SK-N-SH treated with all-trans-retinoic acid at 6 μM for 48 hours (cell line): ENCODE measurements around the gene GRIK3.

Source experiments
- ATAC-seq: fragments of 200-7000 bp; cut with Tn5 transposase; 3 replicates; pipeline ENCODE4 v1.9.1; 2020; ENCODE audit warnings: mild to moderate bottlenecking, moderate library complexity
- ARNTL ChIP-seq: fragments of 450-650 bp; formaldehyde crosslinking; IDR thresholded peaks from 2 replicates; pipeline ENCODE4 v1.5.0; 2020; ENCODE audit warnings: low read depth, mild to moderate bottlenecking, moderate library complexity, borderline replicate concordance
- BACH2 ChIP-seq: fragments of 250-450 bp; sonication (Bioruptor Pico); IDR thresholded peaks from 2 replicates; pipeline ENCODE4 v1.9.0; 2021; ENCODE audit warnings: mild to moderate bottlenecking, borderline replicate concordance
- CREB5 ChIP-seq: fragments of 250-450 bp; sonication (Bioruptor Pico); IDR thresholded peaks from 2 replicates; pipeline ENCODE4 v1.5.1; 2020; ENCODE audit warnings: low read depth, mild to moderate bottlenecking, moderate library complexity
- CSDC2 ChIP-seq: fragments of 250-450 bp; sonication (Bioruptor Pico); IDR thresholded peaks from 2 replicates; pipeline ENCODE4 v1.5.0; 2020; ENCODE audit warnings: mild to moderate bottlenecking, moderate library complexity
- ESRRG ChIP-seq: fragments of 250-450 bp; sonication (Bioruptor Pico); IDR thresholded peaks from 2 replicates; pipeline ENCODE4 v1.6.1; 2021; ENCODE audit warnings: mild to moderate bottlenecking
- GLIS3 ChIP-seq: fragments of 250-450 bp; sonication (Bioruptor Pico); IDR thresholded peaks from 2 replicates; pipeline ENCODE4 v1.5.0; 2020; ENCODE audit warnings: mild to moderate bottlenecking, moderate library complexity
- ISL1 ChIP-seq: fragments of 250-450 bp; sonication (Bioruptor Pico); IDR thresholded peaks from 2 replicates; pipeline ENCODE4 v2.1.2; 2022; ENCODE audit warnings: mild to moderate bottlenecking, moderate library complexity
- OSR1 ChIP-seq: fragments of 250-450 bp; sonication (Bioruptor Pico); IDR thresholded peaks from 2 replicates; pipeline ENCODE4 v1.8.0; 2022; ENCODE audit warnings: moderate library complexity, mild to moderate bottlenecking, inconsistent platforms
- PATZ1 ChIP-seq: fragments of 250-450 bp; sonication (Bioruptor Pico); IDR thresholded peaks from 2 replicates; pipeline ENCODE4 v1.8.0; 2020; ENCODE audit warnings: mild to moderate bottlenecking, moderate library complexity, borderline replicate concordance
- RARB ChIP-seq: fragments of 250-450 bp; sonication (Bioruptor Pico); IDR thresholded peaks from 2 replicates; pipeline ENCODE4 v1.8.0; 2021; ENCODE audit warnings: mild to moderate bottlenecking, moderate library complexity
- SNAI2 ChIP-seq: fragments of 250-450 bp; sonication (Bioruptor Pico); IDR thresholded peaks from 2 replicates; pipeline ENCODE4 v1.5.0; 2020; ENCODE audit warnings: mild to moderate bottlenecking, moderate library complexity
- TCF4 ChIP-seq: fragments of 250-450 bp; sonication (Bioruptor Pico); IDR thresholded peaks from 2 replicates; pipeline ENCODE4 v1.8.0; 2021; ENCODE audit warnings: mild to moderate bottlenecking, moderate library complexity, borderline replicate concordance
- TOX ChIP-seq: fragments of 250-450 bp; sonication (Bioruptor Pico); IDR thresholded peaks from 2 replicates; pipeline ENCODE4 v1.8.0; 2021; ENCODE audit warnings: mild to moderate bottlenecking, moderate library complexity, borderline replicate concordance
- TSHZ2 ChIP-seq: fragments of 250-450 bp; sonication (Bioruptor Pico); IDR thresholded peaks from 2 replicates; pipeline ENCODE4 v1.5.0; 2020; ENCODE audit warnings: mild to moderate bottlenecking, moderate library complexity
- ZC3H10 ChIP-seq: fragments of 250-450 bp; sonication (Bioruptor Pico); IDR thresholded peaks from 2 replicates; pipeline ENCODE4 v1.5.1; 2021; ENCODE audit warnings: mild to moderate bottlenecking, moderate library complexity
- ZFP3 ChIP-seq: fragments of 250-450 bp; sonication (Bioruptor Pico); IDR thresholded peaks from 2 replicates; pipeline ENCODE4 v1.5.0; 2020; ENCODE audit warnings: mild to moderate bottlenecking, moderate library complexity
- ZFP30 ChIP-seq: fragments of 450-650 bp; formaldehyde crosslinking; IDR thresholded peaks from 2 replicates; pipeline ENCODE4 v1.5.0; 2022; ENCODE audit warnings: mild to moderate bottlenecking, moderate library complexity
- ZNF565 ChIP-seq: fragments of 450-650 bp; formaldehyde crosslinking; conservative IDR thresholded peaks from 2 replicates; pipeline ENCODE4 v1.5.0; 2020; ENCODE audit warnings: low read depth, mild to moderate bottlenecking, moderate library complexity
- ZNF70 ChIP-seq: fragments of 450-650 bp; formaldehyde crosslinking; IDR thresholded peaks from 2 replicates; pipeline ENCODE4 v1.5.0; 2020; ENCODE audit warnings: mild to moderate bottlenecking, moderate library complexity
- ZNF8 ChIP-seq: fragments of 450-650 bp; formaldehyde crosslinking; IDR thresholded peaks from 2 replicates; pipeline ENCODE4 v1.5.0; 2020; ENCODE audit warnings: mild to moderate bottlenecking, moderate library complexity
- TF ChIP-seq, protein P1 (sequence below): fragments of 250-450 bp; sonication (Bioruptor Pico); IDR thresholded peaks from 2 replicates; pipeline ENCODE4 v1.5.1; 2021; ENCODE audit warnings: mild to moderate bottlenecking, moderate library complexity
- TF ChIP-seq, protein P2 (sequence below): fragments of 250-450 bp; sonication (Bioruptor Pico); IDR thresholded peaks from 2 replicates; pipeline ENCODE4 v1.8.0; 2021; ENCODE audit warnings: low read depth, mild to moderate bottlenecking, moderate library complexity, borderline replicate concordance

GRIK3 gene

GRCh38 chr1:36876990-36877389 lies 157.3 kb downstream of the GRIK3 start:
- TF ChIP-seq TSHZ2 (CRISPR knock-in tag) (no peak), CREB5 (CRISPR knock-in tag) (no peak), PATZ1 (CRISPR knock-in tag) (no peak), ZC3H10 (CRISPR knock-in tag) (no peak), SNAI2 (no peak), ARNTL (CRISPR knock-in tag) (no peak), ISL1 (CRISPR knock-in tag) (no peak), ZFP30 (no peak), RARB (CRISPR knock-in tag) (no peak), OSR1 (no peak), TOX (CRISPR knock-in tag) (no peak), GLIS3 (CRISPR knock-in tag) (no peak), CSDC2 (no peak), ZNF8 (CRISPR knock-in tag) (no peak)
- TF ChIP-seq, protein P1, sequence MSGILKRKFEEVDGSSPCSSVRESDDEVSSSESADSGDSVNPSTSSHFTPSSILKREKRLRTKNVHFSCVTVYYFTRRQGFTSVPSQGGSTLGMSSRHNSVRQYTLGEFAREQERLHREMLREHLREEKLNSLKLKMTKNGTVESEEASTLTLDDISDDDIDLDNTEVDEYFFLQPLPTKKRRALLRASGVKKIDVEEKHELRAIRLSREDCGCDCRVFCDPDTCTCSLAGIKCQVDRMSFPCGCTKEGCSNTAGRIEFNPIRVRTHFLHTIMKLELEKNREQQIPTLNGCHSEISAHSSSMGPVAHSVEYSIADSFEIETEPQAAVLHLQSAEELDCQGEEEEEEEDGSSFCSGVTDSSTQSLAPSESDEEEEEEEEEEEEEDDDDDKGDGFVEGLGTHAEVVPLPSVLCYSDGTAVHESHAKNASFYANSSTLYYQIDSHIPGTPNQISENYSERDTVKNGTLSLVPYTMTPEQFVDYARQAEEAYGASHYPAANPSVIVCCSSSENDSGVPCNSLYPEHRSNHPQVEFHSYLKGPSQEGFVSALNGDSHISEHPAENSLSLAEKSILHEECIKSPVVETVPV (CRISPR knock-in tag) = no peak
- TF ChIP-seq, protein P2, sequence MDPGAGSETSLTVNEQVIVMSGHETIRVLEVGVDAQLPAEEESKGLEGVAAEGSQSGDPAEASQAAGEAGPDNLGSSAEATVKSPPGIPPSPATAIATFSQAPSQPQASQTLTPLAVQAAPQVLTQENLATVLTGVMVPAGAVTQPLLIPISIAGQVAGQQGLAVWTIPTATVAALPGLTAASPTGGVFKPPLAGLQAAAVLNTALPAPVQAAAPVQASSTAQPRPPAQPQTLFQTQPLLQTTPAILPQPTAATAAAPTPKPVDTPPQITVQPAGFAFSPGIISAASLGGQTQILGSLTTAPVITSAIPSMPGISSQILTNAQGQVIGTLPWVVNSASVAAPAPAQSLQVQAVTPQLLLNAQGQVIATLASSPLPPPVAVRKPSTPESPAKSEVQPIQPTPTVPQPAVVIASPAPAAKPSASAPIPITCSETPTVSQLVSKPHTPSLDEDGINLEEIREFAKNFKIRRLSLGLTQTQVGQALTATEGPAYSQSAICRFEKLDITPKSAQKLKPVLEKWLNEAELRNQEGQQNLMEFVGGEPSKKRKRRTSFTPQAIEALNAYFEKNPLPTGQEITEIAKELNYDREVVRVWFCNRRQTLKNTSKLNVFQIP (CRISPR knock-in tag) = no peak
- TF ChIP-seq, all 23 proteins: peak for 0
- no peak for ATAC-seq

- no peak for ATAC-seq
- TF ChIP-seq OSR1 (no peak), CSDC2 (no peak), ISL1 (CRISPR knock-in tag) (no peak), ZNF70 (CRISPR knock-in tag) (no peak), ZFP30 (no peak), PATZ1 (CRISPR knock-in tag) (no peak), RARB (CRISPR knock-in tag) (no peak), TCF4 (CRISPR knock-in tag) (no peak), ARNTL (CRISPR knock-in tag) (no peak), ZFP3 (CRISPR knock-in tag) (no peak), TSHZ2 (CRISPR knock-in tag) (no peak), ZNF565 (CRISPR knock-in tag) (no peak), BACH2 (CRISPR knock-in tag) (no peak), ESRRG (CRISPR knock-in tag) (no peak), SNAI2 (no peak)
Measured at GRCh38 chr1:36874271-36875060, 159.8 kb downstream of the GRIK3 start.
